K562 (cell line): Measurements from ENCODE around the gene GLRX2. TPM values are rescaled to one million over a fixed set of nuclear protein-coding genes. Genes with fewer than 3 reads are reported as not detected.

ENCODE experiments used
- ATF7 ChIP-seq: fragments of 450-650 bp; IDR thresholded peaks from 2 replicates; pipeline ENCODE4 v1.7.1; 2014; ENCODE audit warnings: mild to moderate bottlenecking, moderate library complexity
- ETS2 ChIP-seq: IDR thresholded peaks from 2 replicates; pipeline ENCODE4 v1.6.1; 2016; ENCODE audit warnings: borderline replicate concordance, missing genetic modification characterization, mild to moderate bottlenecking, moderate library complexity, missing compliant biosample characterization; ENCODE audit not compliant: poor library complexity, severe bottlenecking
- FOS ChIP-seq: IDR thresholded peaks from 3 replicates; pipeline ENCODE4 v1.6.1; 2011; ENCODE audit not compliant: insufficient read length; ENCODE audit errors: extremely low read depth
- GABPA ChIP-seq: fragments of 200-800 bp; sonication (Bioruptor generic); conservative IDR thresholded peaks from 2 replicates; pipeline ENCODE4 v1.6.1; 2016; ENCODE audit warnings: low read depth, missing genetic modification characterization, missing compliant biosample characterization
- ID3 ChIP-seq, 2 experiments: fragments of 250-450 bp in 1 of 2; fragments of 450-650 bp in 1 of 2; sonication (Bioruptor Pico) in 1 of 2; IDR thresholded peaks; 2 replicates each; pipeline versions ENCODE4 v1.6.1 to v1.8.0; 2016 to 2021; ENCODE audit warnings: mild to moderate bottlenecking in 2 of 2, moderate library complexity in 2 of 2, missing compliant biosample characterization in 1 of 2, missing genetic modification characterization in 1 of 2
- NCOA4 ChIP-seq: fragments of 450-650 bp; IDR thresholded peaks from 2 replicates; pipeline ENCODE4 v1.6.1; 2018; ENCODE audit warnings: mild to moderate bottlenecking; ENCODE audit not compliant: partially characterized antibody
- PHF8 ChIP-seq: fragments of 200-600 bp; sonication (generic); IDR thresholded peaks from 2 replicates; pipeline ENCODE4 v1.6.1; 2012; ENCODE audit warnings: mixed run types, mild to moderate bottlenecking, inconsistent platforms, low read length, moderate library complexity, borderline replicate concordance
- RBM39 ChIP-seq: fragments of 200-400 bp; formaldehyde crosslinking; optimal IDR thresholded peaks from 2 replicates; pipeline ENCODE3; 2018; ENCODE audit warnings: low read depth, low read length
- SAFB2 ChIP-seq: fragments of 200-400 bp; formaldehyde crosslinking; IDR thresholded peaks from 2 replicates; pipeline ENCODE4 v1.6.1; 2018; ENCODE audit warnings: borderline replicate concordance, low read length, low read depth, moderate library complexity; ENCODE audit not compliant: severe bottlenecking
- YY1 ChIP-seq, 3 experiments: IDR thresholded peaks; 2 replicates each; pipeline ENCODE4 v1.6.1; 2011; ENCODE audit warnings: low read length in 2 of 3, mild to moderate bottlenecking in 2 of 3, moderate library complexity in 2 of 3, borderline replicate concordance in 1 of 3, control low read depth in 1 of 3, low read depth in 1 of 3; ENCODE audit not compliant: insufficient read depth in 3 of 3, insufficient replicate concordance in 2 of 3, control insufficient read depth in 1 of 3, insufficient read length in 1 of 3; ENCODE audit errors: extremely low read depth in 1 of 3
- ZNF24 ChIP-seq: fragments of 450-650 bp; IDR thresholded peaks from 2 replicates; pipeline ENCODE4 v1.6.1; 2016
- ZNF347 ChIP-seq: fragments of 450-650 bp; formaldehyde crosslinking; IDR thresholded peaks from 2 replicates; pipeline ENCODE4 v1.4.0; 2020; ENCODE audit warnings: low read depth, mild to moderate bottlenecking, moderate library complexity
- ZNF408 ChIP-seq: fragments of 250-450 bp; sonication (Bioruptor Pico); IDR thresholded peaks from 2 replicates; pipeline ENCODE4 v1.4.0; 2020; ENCODE audit warnings: low read depth, mild to moderate bottlenecking, moderate library complexity
- polyA plus RNA-seq, 8 experiments: library from polyadenylated mRNA; depleted of rRNA in 4 of 8; stranded (reverse) in 5 of 8; unstranded in 3 of 8; fragments of >200 nt; fragmentation: Nextera tagmentation in 2 of 8; fragmentation: Illumina TruSeq in 1 of 8; extraction: Ambion mirVana in 2 of 8; extraction: Trizol in 1 of 8; gene quantifications; 2 replicates each; pipeline versions ENCODE4 v1.2.1 to v1.2.3, GENCODE V29; 2011 to 2014; ENCODE audit warnings: inconsistent platforms in 1 of 8, missing spikeins in 1 of 8
- total RNA-seq, 7 experiments: library from RNA; depleted of rRNA in 6 of 7; stranded (reverse); fragments of >200 nt in 6 of 7; fragmentation: Illumina TruSeq in 2 of 7; extraction: Trizol in 2 of 7; gene quantifications; 2 replicates each; pipeline versions ENCODE4 v1.2.1 to v1.2.3, GENCODE V29; 2011 to 2021; ENCODE audit warnings: low replicate concordance in 1 of 7
- TF ChIP-seq, protein P1 (sequence below): fragments of 200-600 bp; sonication (generic); IDR thresholded peaks from one replicate; pipeline ENCODE4 v1.6.1; 2012; ENCODE audit warnings: mild to moderate bottlenecking, low read depth, low read length, inconsistent platforms
- TF ChIP-seq, protein P2 (sequence below): sonication (generic); formaldehyde crosslinking; IDR thresholded peaks from 2 replicates; pipeline ENCODE4 v1.8.0; 2022; ENCODE audit warnings: missing genetic modification reagents, mild to moderate bottlenecking, borderline replicate concordance

Gene GLRX2
- total and polyA plus RNA-seq, 9 of the 15 experiments (the other 6 are each of a cell fraction or from before 2014, with no cell fraction given), result 13.3 to 82.6 (median 55.1) TPM

DNA sequence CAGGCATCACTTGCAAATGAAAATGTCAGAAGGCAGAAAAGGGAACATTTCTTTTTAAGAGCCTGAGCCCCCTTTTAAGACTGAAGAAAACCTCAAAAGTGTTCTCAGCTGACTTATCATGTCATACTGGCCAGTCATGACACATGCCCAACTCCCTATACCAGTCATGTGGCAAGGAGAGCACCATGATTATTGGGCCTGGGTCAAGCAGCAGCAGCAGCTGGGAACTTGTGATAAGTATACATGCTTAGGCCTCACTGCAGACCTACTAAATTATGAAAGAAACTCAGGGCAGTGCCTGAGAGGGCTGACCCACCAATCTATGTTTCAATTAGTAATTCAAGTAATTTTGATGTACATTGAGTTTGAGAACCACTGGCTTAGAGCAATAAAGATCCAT is 37.2 kb downstream of the GLRX2 start (continued):
- TF ChIP-seq, protein P1, sequence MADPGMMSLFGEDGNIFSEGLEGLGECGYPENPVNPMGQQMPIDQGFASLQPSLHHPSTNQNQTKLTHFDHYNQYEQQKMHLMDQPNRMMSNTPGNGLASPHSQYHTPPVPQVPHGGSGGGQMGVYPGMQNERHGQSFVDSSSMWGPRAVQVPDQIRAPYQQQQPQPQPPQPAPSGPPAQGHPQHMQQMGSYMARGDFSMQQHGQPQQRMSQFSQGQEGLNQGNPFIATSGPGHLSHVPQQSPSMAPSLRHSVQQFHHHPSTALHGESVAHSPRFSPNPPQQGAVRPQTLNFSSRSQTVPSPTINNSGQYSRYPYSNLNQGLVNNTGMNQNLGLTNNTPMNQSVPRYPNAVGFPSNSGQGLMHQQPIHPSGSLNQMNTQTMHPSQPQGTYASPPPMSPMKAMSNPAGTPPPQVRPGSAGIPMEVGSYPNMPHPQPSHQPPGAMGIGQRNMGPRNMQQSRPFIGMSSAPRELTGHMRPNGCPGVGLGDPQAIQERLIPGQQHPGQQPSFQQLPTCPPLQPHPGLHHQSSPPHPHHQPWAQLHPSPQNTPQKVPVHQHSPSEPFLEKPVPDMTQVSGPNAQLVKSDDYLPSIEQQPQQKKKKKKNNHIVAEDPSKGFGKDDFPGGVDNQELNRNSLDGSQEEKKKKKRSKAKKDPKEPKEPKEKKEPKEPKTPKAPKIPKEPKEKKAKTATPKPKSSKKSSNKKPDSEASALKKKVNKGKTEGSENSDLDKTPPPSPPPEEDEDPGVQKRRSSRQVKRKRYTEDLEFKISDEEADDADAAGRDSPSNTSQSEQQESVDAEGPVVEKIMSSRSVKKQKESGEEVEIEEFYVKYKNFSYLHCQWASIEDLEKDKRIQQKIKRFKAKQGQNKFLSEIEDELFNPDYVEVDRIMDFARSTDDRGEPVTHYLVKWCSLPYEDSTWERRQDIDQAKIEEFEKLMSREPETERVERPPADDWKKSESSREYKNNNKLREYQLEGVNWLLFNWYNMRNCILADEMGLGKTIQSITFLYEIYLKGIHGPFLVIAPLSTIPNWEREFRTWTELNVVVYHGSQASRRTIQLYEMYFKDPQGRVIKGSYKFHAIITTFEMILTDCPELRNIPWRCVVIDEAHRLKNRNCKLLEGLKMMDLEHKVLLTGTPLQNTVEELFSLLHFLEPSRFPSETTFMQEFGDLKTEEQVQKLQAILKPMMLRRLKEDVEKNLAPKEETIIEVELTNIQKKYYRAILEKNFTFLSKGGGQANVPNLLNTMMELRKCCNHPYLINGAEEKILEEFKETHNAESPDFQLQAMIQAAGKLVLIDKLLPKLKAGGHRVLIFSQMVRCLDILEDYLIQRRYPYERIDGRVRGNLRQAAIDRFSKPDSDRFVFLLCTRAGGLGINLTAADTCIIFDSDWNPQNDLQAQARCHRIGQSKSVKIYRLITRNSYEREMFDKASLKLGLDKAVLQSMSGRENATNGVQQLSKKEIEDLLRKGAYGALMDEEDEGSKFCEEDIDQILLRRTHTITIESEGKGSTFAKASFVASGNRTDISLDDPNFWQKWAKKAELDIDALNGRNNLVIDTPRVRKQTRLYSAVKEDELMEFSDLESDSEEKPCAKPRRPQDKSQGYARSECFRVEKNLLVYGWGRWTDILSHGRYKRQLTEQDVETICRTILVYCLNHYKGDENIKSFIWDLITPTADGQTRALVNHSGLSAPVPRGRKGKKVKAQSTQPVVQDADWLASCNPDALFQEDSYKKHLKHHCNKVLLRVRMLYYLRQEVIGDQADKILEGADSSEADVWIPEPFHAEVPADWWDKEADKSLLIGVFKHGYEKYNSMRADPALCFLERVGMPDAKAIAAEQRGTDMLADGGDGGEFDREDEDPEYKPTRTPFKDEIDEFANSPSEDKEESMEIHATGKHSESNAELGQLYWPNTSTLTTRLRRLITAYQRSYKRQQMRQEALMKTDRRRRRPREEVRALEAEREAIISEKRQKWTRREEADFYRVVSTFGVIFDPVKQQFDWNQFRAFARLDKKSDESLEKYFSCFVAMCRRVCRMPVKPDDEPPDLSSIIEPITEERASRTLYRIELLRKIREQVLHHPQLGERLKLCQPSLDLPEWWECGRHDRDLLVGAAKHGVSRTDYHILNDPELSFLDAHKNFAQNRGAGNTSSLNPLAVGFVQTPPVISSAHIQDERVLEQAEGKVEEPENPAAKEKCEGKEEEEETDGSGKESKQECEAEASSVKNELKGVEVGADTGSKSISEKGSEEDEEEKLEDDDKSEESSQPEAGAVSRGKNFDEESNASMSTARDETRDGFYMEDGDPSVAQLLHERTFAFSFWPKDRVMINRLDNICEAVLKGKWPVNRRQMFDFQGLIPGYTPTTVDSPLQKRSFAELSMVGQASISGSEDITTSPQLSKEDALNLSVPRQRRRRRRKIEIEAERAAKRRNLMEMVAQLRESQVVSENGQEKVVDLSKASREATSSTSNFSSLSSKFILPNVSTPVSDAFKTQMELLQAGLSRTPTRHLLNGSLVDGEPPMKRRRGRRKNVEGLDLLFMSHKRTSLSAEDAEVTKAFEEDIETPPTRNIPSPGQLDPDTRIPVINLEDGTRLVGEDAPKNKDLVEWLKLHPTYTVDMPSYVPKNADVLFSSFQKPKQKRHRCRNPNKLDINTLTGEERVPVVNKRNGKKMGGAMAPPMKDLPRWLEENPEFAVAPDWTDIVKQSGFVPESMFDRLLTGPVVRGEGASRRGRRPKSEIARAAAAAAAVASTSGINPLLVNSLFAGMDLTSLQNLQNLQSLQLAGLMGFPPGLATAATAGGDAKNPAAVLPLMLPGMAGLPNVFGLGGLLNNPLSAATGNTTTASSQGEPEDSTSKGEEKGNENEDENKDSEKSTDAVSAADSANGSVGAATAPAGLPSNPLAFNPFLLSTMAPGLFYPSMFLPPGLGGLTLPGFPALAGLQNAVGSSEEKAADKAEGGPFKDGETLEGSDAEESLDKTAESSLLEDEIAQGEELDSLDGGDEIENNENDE, result no peak
- TF ChIP-seq ZNF24, result no peak
- no peak for TF ChIP-seq SAFB2
- no peak for TF ChIP-seq ATF7
- TF ChIP-seq, protein P2, sequence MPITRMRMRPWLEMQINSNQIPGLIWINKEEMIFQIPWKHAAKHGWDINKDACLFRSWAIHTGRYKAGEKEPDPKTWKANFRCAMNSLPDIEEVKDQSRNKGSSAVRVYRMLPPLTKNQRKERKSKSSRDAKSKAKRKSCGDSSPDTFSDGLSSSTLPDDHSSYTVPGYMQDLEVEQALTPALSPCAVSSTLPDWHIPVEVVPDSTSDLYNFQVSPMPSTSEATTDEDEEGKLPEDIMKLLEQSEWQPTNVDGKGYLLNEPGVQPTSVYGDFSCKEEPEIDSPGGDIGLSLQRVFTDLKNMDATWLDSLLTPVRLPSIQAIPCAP (CRISPR knock-in tag), result no peak
- TF ChIP-seq RBM39, result no peak
- TF ChIP-seq YY1 (IDR thresholded peaks at IDR 0.05; ENCODE audit: borderline replicate concordance in 1 of 3, control insufficient read depth in 1 of 3, extremely low read depth in 1 of 3, insufficient read depth in 3 of 3, insufficient read length in 1 of 3, insufficient replicate concordance in 2 of 3, low read depth in 1 of 3, low read length in 2 of 3), result peak in 1 of 3 experiments; percentile 14
- TF ChIP-seq NCOA4, result no peak
- no peak for TF ChIP-seq PHF8
- TF ChIP-seq GABPA, result no peak
- TF ChIP-seq ZNF408, result no peak
- no peak for TF ChIP-seq ZNF347 (CRISPR knock-in tag)
- no peak for TF ChIP-seq ID3 (CRISPR knock-in tag; IDR thresholded peaks at IDR 0.05)
- TF ChIP-seq ID3 (tag; IDR thresholded peaks at IDR 0.05), result no peak
- no peak for TF ChIP-seq FOS
- no peak for TF ChIP-seq ETS2 (tag)
